NCI-H1417 (cell line): ENCODE measurements around the gene HNRNPF.
"Not testable (repeated sequence)": the region's sequence is repeated elsewhere in the genome, so short reads cannot be mapped to it uniquely, and the experiment has no call there.

Experiments
- DNase-seq, 3 experiments: peaks; one replicate each; lab custom pipeline; 2025; lab: John Stamatoyannopoulos, UW

The HNRNPF gene

DNA sequence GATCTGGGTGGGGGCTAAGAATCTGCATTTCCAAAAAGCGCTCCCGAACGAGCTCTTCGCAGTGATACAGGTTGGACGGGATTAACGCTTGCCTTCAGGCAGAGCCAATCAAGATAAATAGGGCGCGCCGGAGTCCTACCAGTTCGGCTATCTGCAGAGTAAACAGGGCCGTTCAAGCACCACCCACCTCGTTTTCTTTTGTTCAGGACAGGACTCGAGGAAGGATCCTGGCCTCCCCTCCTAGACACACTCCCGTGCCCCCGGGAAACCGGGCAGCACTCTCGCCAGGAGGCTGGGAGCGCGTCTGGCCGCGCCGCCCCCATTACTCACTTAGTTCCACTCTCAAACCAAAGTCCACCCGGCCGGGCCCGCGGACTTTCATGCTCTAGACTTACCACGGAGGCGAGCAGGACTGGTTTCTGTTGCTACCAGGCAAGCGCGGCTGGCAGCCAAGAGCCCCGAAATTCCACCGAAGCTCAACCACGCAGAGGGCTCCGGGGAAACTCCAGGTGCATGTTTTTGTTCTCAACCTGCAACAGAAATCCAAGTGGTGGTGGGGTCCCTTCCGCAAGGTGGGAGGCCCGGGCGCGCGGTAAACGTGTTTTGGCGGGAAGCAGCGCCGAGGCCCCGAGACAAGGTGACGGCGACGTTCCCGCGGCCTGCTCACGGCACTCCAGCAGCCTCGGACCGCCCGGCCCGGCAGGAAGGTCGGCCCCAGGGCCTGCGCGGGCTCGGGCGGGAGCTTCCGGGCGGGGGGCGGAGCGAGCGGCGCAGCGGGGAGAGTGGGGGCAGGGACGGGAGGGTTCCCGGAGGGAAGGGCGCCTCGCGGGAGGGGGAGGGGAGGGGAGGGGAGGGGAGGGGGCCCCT, 12.7 kb downstream of the HNRNPF start:
- DNase-seq: peak; percentile 42 to 86 (median 70)

- peak in 2 of 3 experiments; percentile 55 to 71 for DNase-seq
Measured at GRCh38 chr10:43395571-43396060, 13.4 kb downstream of the HNRNPF start.

DNA sequence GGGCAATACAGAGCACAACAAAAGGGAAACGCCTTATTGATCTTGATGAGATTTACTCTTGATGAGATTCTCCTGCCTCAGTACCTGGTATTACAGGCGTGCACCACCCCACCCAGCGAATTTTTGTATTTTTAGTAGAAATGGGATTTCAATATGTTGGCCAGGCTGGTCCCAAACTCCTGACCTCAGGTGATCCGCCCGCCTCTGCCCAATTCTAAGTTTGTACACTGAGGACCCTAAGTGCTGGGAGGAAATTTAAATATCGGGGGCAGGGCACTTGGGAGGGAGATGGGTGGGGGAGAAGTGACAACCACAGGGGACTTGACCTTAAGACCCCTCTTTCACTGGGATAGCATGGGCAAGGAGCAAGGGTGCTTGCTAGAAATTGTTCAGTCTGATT, 14.1 kb downstream of the HNRNPF start:
- no peak for DNase-seq

GRCh38 chr10:43393606-43394360, 15.2 kb downstream of the HNRNPF start:
- no peak for DNase-seq

- DNase-seq: not testable (repeated sequence)
Measured at GRCh38 chr10:43393186-43393585, 15.8 kb downstream of the HNRNPF start.

DNA sequence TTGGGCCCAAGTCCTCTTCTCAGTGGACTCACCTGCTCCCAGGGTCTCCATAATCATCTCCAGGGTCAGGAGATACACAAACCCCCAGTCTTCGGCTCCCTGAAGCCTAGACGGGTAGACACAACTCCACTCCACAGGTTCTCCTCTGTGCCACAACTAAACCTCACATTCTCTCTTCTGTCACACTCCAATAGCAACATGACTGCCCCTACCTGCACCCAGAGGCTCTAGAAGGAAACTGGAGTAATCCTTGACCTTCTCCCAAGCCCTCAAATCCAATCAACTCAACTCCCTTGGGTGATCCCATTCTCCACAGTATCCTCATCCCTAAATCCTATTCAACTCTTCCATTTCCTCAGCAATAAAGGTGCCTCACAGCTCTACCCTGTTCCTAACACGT, 16.2 kb downstream of the HNRNPF start:
- DNase-seq: no peak

DNA sequence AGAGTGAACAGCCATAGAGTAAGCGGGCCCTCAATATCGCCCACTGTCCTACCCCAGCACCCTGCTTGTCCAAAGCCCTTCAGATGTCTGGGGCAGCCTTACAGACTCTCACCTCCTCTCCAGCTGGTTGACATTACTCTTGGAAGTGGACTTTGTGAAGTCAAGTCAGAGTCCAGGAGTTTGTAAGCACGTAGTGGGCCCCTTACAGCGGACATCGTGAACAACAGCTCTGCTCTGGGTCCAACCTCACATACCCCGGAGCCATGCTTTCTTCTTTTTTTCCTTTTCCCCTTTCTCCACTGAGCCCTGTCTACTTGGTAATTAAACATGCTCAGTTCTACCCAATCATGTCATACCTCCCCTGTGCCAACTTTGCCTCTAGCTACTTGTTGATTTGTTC, 17.5 kb downstream of the HNRNPF start:
- no peak for DNase-seq

- DNase-seq: peak in 1 of 3 experiments; percentile 7
Measured at GRCh38 chr10:43390759-43391158, 18.2 kb downstream of the HNRNPF start.

GRCh38 chr10:43390333-43390732, 18.7 kb downstream of the HNRNPF start:
- DNase-seq: no peak

DNA sequence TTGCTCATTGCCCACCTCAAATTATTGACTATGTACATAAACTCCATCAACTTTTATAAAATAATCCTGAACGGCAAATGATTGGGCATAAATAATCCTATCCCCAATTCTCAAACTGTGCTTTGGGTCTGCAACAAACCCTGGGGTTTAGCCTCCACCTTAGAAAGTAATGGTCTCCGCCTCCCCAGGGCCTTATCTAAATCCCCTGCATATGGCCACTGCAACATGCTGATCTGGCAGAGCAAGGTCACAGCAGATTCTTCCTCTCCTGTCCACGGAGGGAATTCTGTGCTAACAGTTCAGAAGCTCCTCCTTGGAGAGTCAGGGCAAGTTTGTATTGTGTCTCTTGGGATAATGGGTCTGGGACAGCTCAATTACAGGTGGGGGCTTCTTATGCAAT, 19.1 kb downstream of the HNRNPF start:
- no peak for DNase-seq

DNA sequence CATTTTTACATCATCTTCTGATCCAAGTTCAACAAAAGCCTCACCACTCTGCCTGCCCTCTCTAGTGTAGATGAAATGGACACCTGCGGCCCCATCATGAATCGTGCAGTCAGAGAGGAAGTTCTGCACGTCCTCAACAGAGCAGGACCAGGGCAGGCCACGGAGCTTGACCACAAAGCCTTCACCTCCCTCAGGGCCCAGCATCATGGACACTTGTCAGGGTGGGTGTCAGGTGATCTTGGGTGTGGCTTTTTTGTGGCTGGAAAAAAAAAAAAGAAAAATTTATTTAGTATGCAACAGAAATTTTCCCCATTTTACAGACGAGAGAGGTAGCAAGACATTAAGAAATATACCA, 21.3 kb downstream of the HNRNPF start:
- DNase-seq: no peak

- DNase-seq: peak in 1 of 3 experiments; percentile 13
Measured at GRCh38 chr10:43386981-43387677, 21.9 kb downstream of the HNRNPF start.

DNA sequence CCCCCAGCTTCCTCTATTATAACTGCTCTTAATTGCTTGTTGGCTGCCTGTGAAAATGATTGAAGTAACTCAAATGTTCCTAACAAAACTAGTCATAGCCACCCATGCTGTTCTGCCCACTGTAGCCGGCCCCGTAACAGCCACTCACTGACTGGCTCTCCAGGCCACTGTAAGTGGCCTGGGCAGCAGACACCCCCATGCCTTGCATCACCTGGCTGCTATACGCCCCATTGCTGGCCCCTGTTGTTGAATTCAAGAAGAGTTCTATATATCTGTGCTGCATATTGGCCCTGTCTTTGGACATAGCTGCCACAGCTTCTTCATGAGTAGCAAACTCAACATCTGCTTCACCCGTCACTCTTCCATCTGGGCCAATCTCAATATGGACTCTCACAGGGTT, 22.4 kb downstream of the HNRNPF start:
- peak in 1 of 3 experiments; percentile 33 for DNase-seq

DNA sequence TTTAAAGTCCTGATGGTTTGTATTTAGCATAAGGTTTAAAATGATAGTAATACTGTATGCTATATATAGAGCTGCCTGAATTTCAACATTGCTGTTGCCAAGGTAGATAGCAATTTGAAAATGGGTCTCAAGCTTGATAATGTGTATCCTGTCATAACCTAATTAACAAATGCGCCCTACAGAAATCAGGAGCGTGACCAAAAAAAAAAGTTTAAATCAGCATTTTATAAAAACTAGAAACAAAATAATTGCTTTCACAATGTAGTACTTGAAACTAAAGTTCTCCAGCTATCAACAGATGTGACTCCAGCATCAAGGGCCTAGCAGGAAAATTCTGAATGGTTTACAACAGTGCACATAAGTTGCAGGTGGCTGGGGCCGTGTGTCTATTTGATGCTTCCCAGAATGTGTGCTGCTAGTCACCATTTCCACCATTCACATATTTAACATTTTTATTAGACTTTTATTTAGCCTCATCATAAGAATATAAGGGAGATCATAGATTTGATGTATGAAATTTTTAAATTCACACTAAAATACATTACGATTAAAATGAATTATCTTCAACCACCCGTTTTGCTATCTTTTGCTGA, 23.5 kb downstream of the HNRNPF start:
- DNase-seq: no peak

DNA sequence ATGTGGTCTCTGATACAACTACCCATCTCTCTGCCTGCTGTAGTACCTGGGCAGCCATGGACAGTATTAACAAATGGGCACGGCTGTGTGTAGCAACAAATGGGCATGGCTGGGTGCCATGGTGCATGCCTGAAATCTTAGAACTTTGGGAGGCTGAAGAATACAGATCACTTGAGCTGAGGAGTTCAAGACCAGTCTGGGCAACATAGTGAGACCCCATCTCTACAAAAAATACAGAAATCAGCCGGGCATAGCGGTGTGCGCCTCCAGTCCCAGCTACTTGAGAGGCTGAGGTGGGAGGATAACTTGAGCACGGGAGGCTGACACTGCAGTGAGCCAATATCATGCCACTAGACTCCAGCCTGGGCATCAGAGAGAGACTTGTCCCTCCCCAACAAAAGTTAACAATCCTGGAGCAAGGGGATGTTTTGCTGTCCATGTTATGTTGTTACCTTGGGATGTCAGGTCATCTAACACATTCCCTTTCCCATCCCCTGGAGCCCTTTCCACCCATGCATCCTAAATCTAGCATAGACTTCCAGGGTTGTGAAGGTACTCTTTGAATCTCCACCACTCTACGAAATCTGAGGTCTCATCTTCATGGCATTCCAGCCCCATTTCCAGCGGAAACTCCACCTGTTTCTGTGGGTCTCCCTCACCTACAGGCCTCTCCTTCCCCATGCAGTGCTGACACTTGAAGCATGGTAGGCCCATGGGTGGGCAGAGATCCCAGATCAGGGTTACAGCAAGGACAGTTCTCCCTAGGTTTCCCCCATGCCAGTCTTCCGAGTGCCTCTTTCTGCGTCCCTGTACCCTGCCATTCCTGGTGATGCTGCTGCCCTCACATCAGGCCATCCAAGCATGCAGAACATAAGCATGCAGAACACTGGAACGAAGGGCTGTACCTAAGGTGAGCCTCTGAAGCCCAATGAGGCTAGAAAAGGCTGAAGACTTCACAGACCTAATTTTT, 24.4 kb downstream of the HNRNPF start:
- DNase-seq: no peak

- DNase-seq: no peak
Measured at GRCh38 chr10:43383204-43383971, 25.6 kb downstream of the HNRNPF start.

GRCh38 chr10:43380610-43381222, 28.3 kb downstream of the HNRNPF start:
- DNase-seq: no peak

DNA sequence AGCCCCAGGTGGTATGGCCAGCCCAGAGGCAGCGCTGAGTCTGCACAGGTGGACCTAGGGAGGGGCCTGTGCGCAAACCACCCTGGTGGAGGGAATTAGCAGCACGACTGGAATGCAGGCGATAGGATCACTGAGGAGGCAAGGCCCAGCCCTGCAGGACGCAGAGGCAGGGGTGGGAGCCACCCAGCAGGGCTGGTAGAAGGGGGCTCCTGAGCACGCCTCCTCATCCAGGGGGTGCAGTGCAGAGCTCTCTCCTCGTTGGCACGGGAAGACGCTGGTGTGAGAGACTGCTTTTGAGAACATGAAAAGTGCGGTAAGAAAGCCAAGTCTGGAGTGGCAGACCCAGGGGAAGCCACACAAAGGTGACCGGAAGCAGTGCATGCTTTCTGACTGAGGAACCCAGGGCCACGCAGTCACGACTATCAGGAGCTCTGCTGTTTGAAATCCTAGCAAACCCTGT, 31.5 kb downstream of the HNRNPF start:
- no peak for DNase-seq

GRCh38 chr10:43376828-43377423, 32.1 kb downstream of the HNRNPF start:
- DNase-seq: no peak
